HG03558 (cell line): ENCODE results near the gene TGM6.

Experiments
- ATAC-seq: cut with Tn5 transposase; IDR thresholded peaks from one replicate; pipeline ENCODE4 v1.9.1; 2021; ENCODE audit warnings: moderate number of reproducible peaks; ENCODE audit not compliant: unreplicated experiment; ENCODE audit errors: extremely low read depth

Gene TGM6

GRCh38 chr20:2449386-2449785 lies 68.7 kb downstream of the TGM6 start:
- ATAC-seq = no peak

GRCh38 chr20:2451422-2451821 lies 70.7 kb downstream of the TGM6 start:
- ATAC-seq = no peak

GRCh38 chr20:2451939-2452732 lies 71.4 kb downstream of the TGM6 start:
- no peak for ATAC-seq

- ATAC-seq = no peak
These were observed 73.1 kb downstream of the TGM6 start for GRCh38 chr20:2453792-2454191.

- ATAC-seq = no peak
These were observed 75.2 kb downstream of the TGM6 start for GRCh38 chr20:2455771-2456497.

GRCh38 chr20:2458919-2459499 lies 78.3 kb downstream of the TGM6 start:
- ATAC-seq = no peak

GRCh38 chr20:2459981-2460751 lies 79.5 kb downstream of the TGM6 start:
- no peak for ATAC-seq

GRCh38 chr20:2460752-2461424 lies 80.2 kb downstream of the TGM6 start:
- no peak for ATAC-seq

GRCh38 chr20:2462484-2462883 lies 81.8 kb downstream of the TGM6 start:
- ATAC-seq = no peak

GRCh38 chr20:2463616-2464365 lies 83.1 kb downstream of the TGM6 start:
- ATAC-seq = no peak

- ATAC-seq = no peak
These were observed 84.4 kb downstream of the TGM6 start for GRCh38 chr20:2465100-2465499.

GRCh38 chr20:2467412-2467811 lies 86.7 kb downstream of the TGM6 start:
- ATAC-seq = no peak

GRCh38 chr20:2468581-2469407 lies 88.1 kb downstream of the TGM6 start:
- ATAC-seq = no peak

GRCh38 chr20:2469991-2470422 lies 89.3 kb downstream of the TGM6 start:
- ATAC-seq = no peak

- ATAC-seq = peak; percentile 79
These were observed 89.9 kb downstream of the TGM6 start, which contains the start of gene SNRPB for GRCh38 chr20:2470423-2471193. TSS of gene SNRPB (minus strand) at chr20:2470789. CDS start at chr20:2470690, 99 bp downstream.

GRCh38 chr20:2473516-2473915 lies 92.8 kb downstream of the TGM6 start:
- ATAC-seq = no peak

GRCh38 chr20:2475850-2476741 lies 95.4 kb downstream of the TGM6 start:
- no peak for ATAC-seq
